Measurements from ENCODE around the gene AKAP7.
A peak's percentile ranks its signal among the peaks of the same experiment; 100 is the strongest.

The AKAP7 gene

GRCh38 chr6:131134220-131134979 lies 867 bp upstream of the AKAP7 start:
- DNase-seq (ENCODE audit: low spot score) = no peak

- DNase-seq (ENCODE audit: low spot score) = no peak
Observed at GRCh38 chr6:131134980-131135243, 355 bp upstream of the AKAP7 start.

DNA sequence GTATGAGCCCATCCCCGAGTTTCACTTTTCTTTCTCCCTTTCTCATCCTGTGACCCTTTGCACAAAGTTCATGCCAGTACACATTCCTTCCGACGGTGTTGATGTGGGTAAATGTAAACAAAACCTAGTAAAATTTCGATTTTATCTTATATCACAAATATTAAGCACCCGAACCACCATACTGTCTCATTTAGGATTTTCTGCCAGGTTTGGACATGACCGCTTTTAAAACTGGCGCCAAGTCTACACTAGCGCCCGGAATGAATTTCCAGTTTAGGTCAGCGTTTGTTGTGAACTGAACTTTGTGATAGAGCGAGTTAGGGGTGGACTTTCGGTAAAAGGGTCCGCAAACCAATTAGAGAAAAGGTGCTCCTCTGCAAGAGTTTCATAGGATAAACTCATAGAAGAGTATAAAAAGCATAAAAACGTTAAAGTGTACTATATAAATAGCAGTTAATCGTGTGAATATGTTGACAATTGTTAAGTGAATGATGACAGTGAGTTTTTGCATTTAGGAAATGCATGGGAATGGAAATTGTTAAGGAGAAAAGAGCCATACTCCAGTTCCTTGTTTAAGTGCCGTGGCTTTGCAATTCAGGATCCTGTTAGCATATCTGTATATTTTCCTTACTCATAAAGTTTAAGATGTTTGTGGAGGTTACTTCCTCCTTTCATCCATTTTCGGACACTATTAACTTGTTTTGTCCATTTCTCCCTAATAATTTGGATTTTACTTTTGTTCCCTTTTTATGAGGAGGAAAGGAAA lies 937 bp downstream of the AKAP7 start:
- DNase-seq (ENCODE audit: low spot score) = peak; percentile 43

GRCh38 chr6:131139599-131139998 lies 4.3 kb downstream of the AKAP7 start:
- no peak for DNase-seq (ENCODE audit: low spot score)

DNA sequence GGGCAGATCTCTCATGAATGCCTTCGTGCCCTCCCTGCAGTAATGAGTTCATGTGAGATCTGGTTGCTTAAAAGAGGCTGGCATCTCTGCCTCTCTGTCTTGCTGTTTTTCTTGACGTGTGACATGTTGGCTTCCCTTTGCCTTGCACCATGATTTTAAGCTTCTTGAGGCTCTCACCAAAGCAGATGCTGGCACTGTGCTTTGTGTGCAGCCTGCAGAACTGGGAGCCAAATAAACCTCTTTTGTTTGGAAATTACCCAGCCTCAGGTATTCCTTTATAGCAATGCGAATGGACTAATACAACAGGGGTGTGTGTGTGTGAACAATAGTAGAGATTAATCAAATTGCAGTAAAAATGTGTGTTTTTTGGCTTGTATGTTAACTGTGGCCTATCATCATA lies 8.1 kb downstream of the AKAP7 start:
- DNase-seq (ENCODE audit: low spot score) = no peak

DNA sequence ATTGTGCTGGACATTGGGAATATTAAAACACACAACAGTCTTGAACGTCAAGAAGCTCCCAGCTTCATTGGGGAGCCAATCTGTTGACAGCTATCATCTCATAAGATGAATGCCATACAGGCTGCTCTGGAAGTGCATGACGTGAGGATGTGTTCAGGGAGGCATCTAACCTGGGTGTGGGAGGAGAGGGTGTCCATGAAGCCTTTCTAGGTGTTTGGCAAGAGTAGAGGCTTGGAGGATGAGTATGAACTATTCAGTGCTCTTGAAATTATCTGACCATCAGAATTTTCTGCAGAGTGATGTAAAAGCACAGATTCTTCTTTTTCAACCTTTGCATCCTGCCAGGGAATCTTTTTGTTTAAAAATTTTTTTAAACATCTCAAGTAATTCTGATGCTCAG lies 11.6 kb downstream of the AKAP7 start:
- no peak for DNase-seq (ENCODE audit: low spot score)

- no peak for DNase-seq (ENCODE audit: low spot score)
Observed at GRCh38 chr6:131156411-131156810, 21.1 kb downstream of the AKAP7 start.

DNA sequence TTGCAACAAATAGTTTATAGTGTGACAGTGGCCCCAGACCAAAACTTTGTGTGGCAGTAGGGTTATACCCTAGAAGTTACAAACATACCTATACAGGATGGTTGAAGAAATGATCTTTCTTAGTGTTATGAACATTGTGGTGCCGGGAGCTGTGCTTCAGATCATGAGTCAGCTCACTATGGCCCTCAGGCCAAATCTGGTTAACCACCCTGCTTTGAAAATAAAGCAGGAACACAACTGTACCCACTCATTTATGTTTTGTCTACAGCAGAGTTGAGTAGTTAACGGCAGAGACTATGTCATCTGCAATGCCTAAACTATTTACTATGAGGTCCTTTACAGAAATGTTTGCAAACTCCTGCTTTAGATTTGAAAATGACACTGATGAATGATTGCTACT lies 24.3 kb downstream of the AKAP7 start:
- no peak for DNase-seq (ENCODE audit: low spot score)

- no peak for DNase-seq (ENCODE audit: low spot score)
Observed at GRCh38 chr6:131160254-131160758, 25.0 kb downstream of the AKAP7 start.

- no peak for DNase-seq (ENCODE audit: low spot score)
Observed at GRCh38 chr6:131161987-131162386, 26.7 kb downstream of the AKAP7 start.

GRCh38 chr6:131163886-131164285 lies 28.6 kb downstream of the AKAP7 start:
- DNase-seq (ENCODE audit: low spot score) = no peak

GRCh38 chr6:131164506-131164905 lies 29.2 kb downstream of the AKAP7 start:
- DNase-seq (ENCODE audit: low spot score) = no peak

DNA sequence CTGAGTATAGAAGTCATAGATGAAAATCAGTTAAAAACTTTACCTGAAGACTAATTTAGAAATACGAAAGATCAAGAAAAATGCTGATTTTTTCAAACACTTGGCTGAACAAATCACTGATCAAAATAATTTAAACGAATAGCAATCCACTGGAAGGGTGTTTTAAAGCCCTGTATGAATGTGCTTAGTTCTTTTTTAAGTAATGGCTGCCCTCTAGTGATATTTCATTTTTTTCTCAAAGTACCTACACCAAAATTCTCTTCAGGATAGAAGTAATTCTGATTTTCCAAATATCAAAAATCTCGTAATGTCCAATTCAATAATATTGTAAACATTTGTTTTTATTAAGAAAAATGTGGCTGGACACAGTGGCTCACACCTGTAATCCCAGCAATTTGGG lies 32.5 kb downstream of the AKAP7 start:
- no peak for DNase-seq (ENCODE audit: low spot score)

GRCh38 chr6:131169613-131170012 lies 34.3 kb downstream of the AKAP7 start:
- no peak for DNase-seq (ENCODE audit: low spot score)

DNA sequence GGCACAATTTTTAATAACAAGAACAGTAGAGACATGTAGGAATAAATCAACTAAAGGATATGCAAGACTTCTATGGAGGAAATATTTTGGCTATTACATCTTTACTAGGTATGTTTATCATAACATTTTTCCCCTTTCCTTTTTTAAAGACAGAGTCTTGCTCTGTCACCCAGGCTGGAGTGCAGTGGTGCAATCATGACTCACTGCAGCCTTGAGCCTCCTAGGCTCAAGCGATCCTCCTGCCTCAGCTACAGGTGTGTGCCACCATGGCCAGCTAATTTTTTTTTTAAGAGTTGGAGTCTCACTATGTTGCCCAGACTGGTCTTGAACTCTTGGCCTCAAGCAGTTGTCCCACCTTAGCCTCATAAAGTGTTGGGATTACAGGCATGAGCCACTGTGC lies 37.0 kb downstream of the AKAP7 start:
- no peak for DNase-seq (ENCODE audit: low spot score)

DNA sequence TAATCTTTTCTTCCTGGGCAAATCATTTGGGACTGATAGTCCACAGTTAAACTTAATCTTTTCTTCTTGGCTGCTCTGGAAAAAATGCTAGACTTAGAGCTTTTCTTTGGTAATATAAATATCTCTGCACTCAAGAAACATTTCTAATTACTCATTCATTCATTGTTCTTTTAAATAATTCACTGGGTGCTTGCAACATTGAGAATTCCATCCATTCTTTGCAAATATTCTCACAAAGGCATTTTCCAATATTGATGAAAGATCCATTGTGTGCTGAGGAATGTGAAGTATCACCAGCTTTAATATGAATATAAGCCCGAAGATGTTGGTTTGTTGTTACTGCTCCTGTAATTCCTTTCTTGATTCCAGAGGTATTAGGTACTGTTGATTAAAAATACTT lies 38.4 kb downstream of the AKAP7 start:
- DNase-seq (ENCODE audit: low spot score) = no peak

GRCh38 chr6:131175564-131175963 lies 40.3 kb downstream of the AKAP7 start:
- DNase-seq (ENCODE audit: low spot score) = no peak

- DNase-seq (ENCODE audit: low spot score) = no peak
Observed at GRCh38 chr6:131177996-131178395, 42.7 kb downstream of the AKAP7 start.

DNA sequence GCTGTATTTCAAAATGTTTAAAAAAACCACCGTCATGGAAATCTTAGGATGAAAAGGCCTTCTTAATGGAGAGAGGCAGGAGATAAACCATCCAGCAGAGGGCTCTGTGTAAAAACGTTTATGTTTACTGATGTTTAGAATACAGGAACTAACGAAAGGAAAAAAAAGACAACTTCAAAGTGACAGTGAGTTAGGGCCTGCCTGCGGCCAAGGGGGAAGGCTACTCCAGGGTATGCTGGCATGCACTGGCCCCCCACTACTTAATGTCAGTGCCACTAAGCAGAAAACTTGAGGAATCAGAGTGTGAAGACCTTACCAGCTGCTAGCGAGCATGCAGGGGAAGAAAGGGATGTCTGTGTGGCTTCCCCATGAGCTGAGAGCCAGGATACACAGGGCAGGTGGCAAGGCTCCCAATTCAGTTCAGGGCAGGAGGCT lies 47.7 kb downstream of the AKAP7 start:
- peak; percentile 14 for DNase-seq (ENCODE audit: low spot score)

- no peak for DNase-seq (ENCODE audit: low spot score)
Observed at GRCh38 chr6:131183427-131184095, 48.3 kb downstream of the AKAP7 start.

DNA sequence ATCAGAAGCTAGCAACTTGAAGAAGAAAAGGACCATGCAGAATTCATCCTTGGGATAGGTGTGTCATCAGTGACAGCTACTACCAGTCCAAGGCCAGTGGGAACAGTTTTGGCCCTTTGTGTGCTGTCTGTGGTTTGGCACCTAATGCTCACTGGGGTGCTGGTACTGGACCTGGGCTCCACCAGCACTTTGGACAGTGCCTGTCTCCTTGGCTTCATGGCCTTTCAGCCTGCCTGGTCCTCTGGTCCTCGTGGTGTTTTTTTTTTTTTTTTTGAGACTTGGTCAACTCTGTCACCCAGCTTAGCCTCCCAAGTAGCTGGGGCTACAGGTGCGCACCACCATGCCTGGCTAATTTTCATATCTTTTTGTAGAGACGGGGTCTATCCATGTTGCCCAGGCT lies 56.3 kb downstream of the AKAP7 start:
- DNase-seq (ENCODE audit: low spot score) = no peak

GRCh38 chr6:131197716-131198115 lies 62.4 kb downstream of the AKAP7 start:
- no peak for DNase-seq (ENCODE audit: low spot score)

All from HuH-7 (cell line).